ENCODE measurements around the gene KLHL6.

- TF ChIP-seq CTCF (IDR thresholded peaks at IDR 0.05) (no peak), ZFX (IDR thresholded peaks at IDR 0.05; ENCODE audit: borderline replicate concordance) (no peak)
Measured at GRCh38 chr3:183555541-183556081, at the start of gene KLHL6.
